ENCODE data around the gene OR2T3.
"Not testable (repeated sequence)": the region's sequence is repeated elsewhere in the genome, so short reads cannot be mapped to it uniquely, and the experiment has no call there.

DNA sequence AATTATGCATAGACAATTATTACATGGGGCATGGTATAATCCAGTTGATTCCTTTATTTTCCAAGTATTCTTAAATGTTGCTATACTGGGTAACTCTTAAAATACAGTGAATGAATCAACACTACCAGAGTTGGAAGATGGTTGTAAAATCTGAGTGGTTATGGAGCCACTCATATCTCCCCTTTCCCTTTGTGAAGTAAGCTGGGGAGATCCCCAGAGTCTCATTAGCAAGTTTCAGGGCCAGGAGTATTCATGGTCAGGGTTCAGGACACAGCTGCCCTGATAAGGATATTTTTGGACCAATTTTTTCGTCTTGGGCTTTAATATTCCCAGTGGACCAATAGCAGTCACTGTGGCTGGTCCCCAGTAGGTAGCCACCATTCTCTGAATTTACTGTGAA is 34.5 kb upstream of the OR2T3 start:
- TF ChIP-seq YY1 (IDR thresholded peaks at IDR 0.05; ENCODE audit: extremely low read depth, insufficient replicate concordance, low read depth, low read length); TCF7L2 (IDR thresholded peaks at IDR 0.05; ENCODE audit: borderline replicate concordance, extremely low read depth, insufficient read depth, insufficient read length): not testable (repeated sequence)
- TF ChIP-seq, protein P1, sequence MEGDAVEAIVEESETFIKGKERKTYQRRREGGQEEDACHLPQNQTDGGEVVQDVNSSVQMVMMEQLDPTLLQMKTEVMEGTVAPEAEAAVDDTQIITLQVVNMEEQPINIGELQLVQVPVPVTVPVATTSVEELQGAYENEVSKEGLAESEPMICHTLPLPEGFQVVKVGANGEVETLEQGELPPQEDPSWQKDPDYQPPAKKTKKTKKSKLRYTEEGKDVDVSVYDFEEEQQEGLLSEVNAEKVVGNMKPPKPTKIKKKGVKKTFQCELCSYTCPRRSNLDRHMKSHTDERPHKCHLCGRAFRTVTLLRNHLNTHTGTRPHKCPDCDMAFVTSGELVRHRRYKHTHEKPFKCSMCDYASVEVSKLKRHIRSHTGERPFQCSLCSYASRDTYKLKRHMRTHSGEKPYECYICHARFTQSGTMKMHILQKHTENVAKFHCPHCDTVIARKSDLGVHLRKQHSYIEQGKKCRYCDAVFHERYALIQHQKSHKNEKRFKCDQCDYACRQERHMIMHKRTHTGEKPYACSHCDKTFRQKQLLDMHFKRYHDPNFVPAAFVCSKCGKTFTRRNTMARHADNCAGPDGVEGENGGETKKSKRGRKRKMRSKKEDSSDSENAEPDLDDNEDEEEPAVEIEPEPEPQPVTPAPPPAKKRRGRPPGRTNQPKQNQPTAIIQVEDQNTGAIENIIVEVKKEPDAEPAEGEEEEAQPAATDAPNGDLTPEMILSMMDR (IDR thresholded peaks at IDR 0.05 in 2 of 3, conservative IDR thresholded peaks at IDR 0.05 in 1 of 3; ENCODE audit: borderline replicate concordance in 1 of 3, insufficient read depth in 1 of 3, low read depth in 2 of 3, low read length in 2 of 3), result not testable (repeated sequence)
- TF ChIP-seq, protein P2, sequence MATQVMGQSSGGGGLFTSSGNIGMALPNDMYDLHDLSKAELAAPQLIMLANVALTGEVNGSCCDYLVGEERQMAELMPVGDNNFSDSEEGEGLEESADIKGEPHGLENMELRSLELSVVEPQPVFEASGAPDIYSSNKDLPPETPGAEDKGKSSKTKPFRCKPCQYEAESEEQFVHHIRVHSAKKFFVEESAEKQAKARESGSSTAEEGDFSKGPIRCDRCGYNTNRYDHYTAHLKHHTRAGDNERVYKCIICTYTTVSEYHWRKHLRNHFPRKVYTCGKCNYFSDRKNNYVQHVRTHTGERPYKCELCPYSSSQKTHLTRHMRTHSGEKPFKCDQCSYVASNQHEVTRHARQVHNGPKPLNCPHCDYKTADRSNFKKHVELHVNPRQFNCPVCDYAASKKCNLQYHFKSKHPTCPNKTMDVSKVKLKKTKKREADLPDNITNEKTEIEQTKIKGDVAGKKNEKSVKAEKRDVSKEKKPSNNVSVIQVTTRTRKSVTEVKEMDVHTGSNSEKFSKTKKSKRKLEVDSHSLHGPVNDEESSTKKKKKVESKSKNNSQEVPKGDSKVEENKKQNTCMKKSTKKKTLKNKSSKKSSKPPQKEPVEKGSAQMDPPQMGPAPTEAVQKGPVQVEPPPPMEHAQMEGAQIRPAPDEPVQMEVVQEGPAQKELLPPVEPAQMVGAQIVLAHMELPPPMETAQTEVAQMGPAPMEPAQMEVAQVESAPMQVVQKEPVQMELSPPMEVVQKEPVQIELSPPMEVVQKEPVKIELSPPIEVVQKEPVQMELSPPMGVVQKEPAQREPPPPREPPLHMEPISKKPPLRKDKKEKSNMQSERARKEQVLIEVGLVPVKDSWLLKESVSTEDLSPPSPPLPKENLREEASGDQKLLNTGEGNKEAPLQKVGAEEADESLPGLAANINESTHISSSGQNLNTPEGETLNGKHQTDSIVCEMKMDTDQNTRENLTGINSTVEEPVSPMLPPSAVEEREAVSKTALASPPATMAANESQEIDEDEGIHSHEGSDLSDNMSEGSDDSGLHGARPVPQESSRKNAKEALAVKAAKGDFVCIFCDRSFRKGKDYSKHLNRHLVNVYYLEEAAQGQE (IDR thresholded peaks at IDR 0.05; ENCODE audit: low read depth), result not testable (repeated sequence)

All from HCT116 (cell line).